B cell (primary cell): Measurements from ENCODE around the gene U2AF2. TPM values are rescaled to one million over a fixed set of nuclear protein-coding genes. Genes with fewer than 3 reads are reported as not detected.

ENCODE experiments used
- ATAC-seq: fragments of 200-7000 bp; cut with Tn5 transposase; one replicate; pipeline ENCODE4 v1.10.0; 2021; ENCODE audit warnings: low read depth, mild to moderate bottlenecking, moderate number of reproducible peaks, moderate library complexity
- CTCF ChIA-PET: fragments of 350-600 bp; sonication (Branson Sonifier 250); formaldehyde crosslinking; loops from one replicate; lab custom pipeline; 2021; ENCODE audit warnings: antibody characterized with exemption, inconsistent platforms; lab: Charles Lee
- POLR2A ChIA-PET: fragments of 350-600 bp; sonication (Branson Sonifier 250); formaldehyde crosslinking; loops from one replicate; lab custom pipeline; 2021; ENCODE audit warnings: antibody characterized with exemption; lab: Charles Lee
- DNase-seq: peaks from one replicate; pipeline ENCODE4 v3.0.0; 2013
- H2AFZ ChIP-seq: 2 replicates; pipeline ENCODE4 v1.6.1; 2012; ENCODE audit warnings: mild to moderate bottlenecking, low read depth, low read length; ENCODE audit not compliant: insufficient read depth, poor library complexity, severe bottlenecking
- H3K27ac ChIP-seq, 2 donors: 1 replicate in 1 of 2; 2 replicates in 1 of 2; pipeline ENCODE4 v1.5.1; 2012 to 2013; ENCODE audit warnings: low read length in 2 of 2, mild to moderate bottlenecking in 2 of 2, moderate library complexity in 1 of 2
- H3K27me3 ChIP-seq, 4 experiments: fragments of 200-600 bp in 1 of 4; sonication (generic) in 1 of 4; replicated peaks in 1 of 4; 1 replicate in 2 of 4; 2 replicates in 2 of 4; pipeline versions ENCODE4 v1.6.1 to v1.7.0; 2013 to 2016; ENCODE audit warnings: low read length in 3 of 4, mild to moderate bottlenecking in 2 of 4, mixed read lengths in 1 of 4, moderate library complexity in 1 of 4; ENCODE audit not compliant: insufficient read depth in 4 of 4, control insufficient read depth in 3 of 4; ENCODE audit errors: control extremely low read depth in 1 of 4
- H3K36me3 ChIP-seq, 2 experiments: replicated peaks in 1 of 2; 1 replicate in 1 of 2; 2 replicates in 1 of 2; pipeline versions ENCODE4 v1.6.1 to v1.7.1; 2013; ENCODE audit warnings: low read length in 1 of 2; ENCODE audit not compliant: insufficient read depth in 2 of 2, control insufficient read depth in 1 of 2; ENCODE audit errors: control extremely low read depth in 1 of 2, extremely low read depth in 1 of 2
- H3K4me1 ChIP-seq, 2 donors: fragments of 200-600 bp in 1 of 2; sonication (generic) in 1 of 2; 1 replicate in 1 of 2; 2 replicates in 1 of 2; pipeline versions ENCODE4 v1.5.1 to v1.6.1; 2013 to 2017; ENCODE audit warnings: low read length in 2 of 2; ENCODE audit not compliant: control insufficient read depth in 2 of 2, insufficient read depth in 2 of 2
- H3K4me2 ChIP-seq: replicated peaks from 2 replicates; pipeline ENCODE3; 2012; ENCODE audit warnings: mild to moderate bottlenecking, low read depth, low read length; ENCODE audit not compliant: poor library complexity, severe bottlenecking
- H3K4me3 ChIP-seq, 5 experiments: fragments of 200-600 bp in 1 of 5; sonication (generic) in 1 of 5; 1 replicate in 3 of 5; 2 replicates in 2 of 5; pipeline versions ENCODE4 v1.5.1 to v1.7.0; 2011 to 2016; ENCODE audit warnings: low read length in 4 of 5, mild to moderate bottlenecking in 4 of 5, low read depth in 2 of 5, control low read depth in 1 of 5, moderate library complexity in 1 of 5; ENCODE audit not compliant: insufficient read depth in 1 of 5; ENCODE audit errors: control extremely low read depth in 1 of 5, extremely low read depth in 1 of 5
- H3K79me2 ChIP-seq: fragments of 200-600 bp; sonication (generic); one replicate; pipeline ENCODE4 v1.6.0; 2016; ENCODE audit warnings: low read length; ENCODE audit not compliant: control insufficient read depth, insufficient read depth
- H3K9ac ChIP-seq: fragments of 200-600 bp; sonication (generic); 2 replicates; pipeline ENCODE4 v1.6.1; 2017; ENCODE audit warnings: mild to moderate bottlenecking, low read length, moderate library complexity
- H3K9me3 ChIP-seq, 3 donors: one replicate each; pipeline versions ENCODE4 v1.6.1 to v1.7.1; 2013; ENCODE audit warnings: low read length in 2 of 3; ENCODE audit not compliant: control insufficient read depth in 2 of 3, insufficient read depth in 1 of 3; ENCODE audit errors: control extremely low read depth in 1 of 3
- H4K20me1 ChIP-seq: 2 replicates; pipeline ENCODE4 v1.6.0; 2012; ENCODE audit warnings: mild to moderate bottlenecking, low read length; ENCODE audit not compliant: insufficient read depth, control insufficient read depth, poor library complexity, severe bottlenecking
- H3K27ac Mint-ChIP-seq: one replicate; pipeline ENCODE4 v1.8.0; 2021; ENCODE audit warnings: mixed read lengths
- H3K27me3 Mint-ChIP-seq: one replicate; pipeline ENCODE4 v1.8.0; 2021; ENCODE audit warnings: mixed read lengths
- H3K4me1 Mint-ChIP-seq: one replicate; pipeline ENCODE4 v1.8.0; 2021; ENCODE audit warnings: mixed read lengths
- H3K4me3 Mint-ChIP-seq: one replicate; pipeline ENCODE4 v1.8.0; 2021; ENCODE audit warnings: mixed read lengths
- H3K9me3 Mint-ChIP-seq: one replicate; pipeline ENCODE4 v1.8.0; 2022; ENCODE audit warnings: mixed read lengths; ENCODE audit not compliant: insufficient read depth
- CTCF ChIP-seq: fragments of 200-600 bp; IDR thresholded peaks from one replicate; pipeline ENCODE4 v1.8.0; 2022; ENCODE audit warnings: antibody characterized with exemption, mild to moderate bottlenecking
- EZH2 ChIP-seq: IDR thresholded peaks from 2 replicates; pipeline ENCODE4 v1.6.1; 2012; ENCODE audit warnings: borderline replicate concordance, low read depth, mild to moderate bottlenecking, moderate library complexity, low read length; ENCODE audit not compliant: insufficient read depth, poor library complexity, severe bottlenecking
- WGBS: methylation state at CpG from one replicate; pipeline ENCODE4 v1.1.5; 2013; ENCODE audit warnings: missing lambda C conversion rate; ENCODE audit not compliant: insufficient coverage; 5-methylcytosine and 5-hydroxymethylcytosine counted together
- intact Hi-C: fragments of 100-400 bp; cut with micrococcal nuclease; formaldehyde crosslinking; loops from one replicate; pipeline ENCODE4 v1.10.0; 2022
- polyA plus RNA-seq: library from polyadenylated mRNA; depleted of rRNA; stranded (reverse); fragments of >200 nt; gene quantifications from 2 replicates; pipeline ENCODE4 v1.2.3, GENCODE V29; 2012
- total RNA-seq, 2 donors: library from RNA; stranded (reverse); fragments of 120-200 nt in 1 of 2; gene quantifications; 1 replicate in 1 of 2; 2 replicates in 1 of 2; pipeline versions ENCODE4 v1.2.3 to v1.2.4, GENCODE V29; 2013 to 2022

The U2AF2 gene
- total and polyA plus RNA-seq, 2 donors (not counting 1 experiment from before 2014, with no cell fraction given), result 275 to 300 TPM

- H3K4me3 ChIP-seq, result no peak overlapping the region
- H3K27me3 Mint-ChIP-seq, result no peaks in the 10 kb centered on the region
- H2AFZ ChIP-seq, result no peak overlapping the region
- H3K4me1 Mint-ChIP-seq, result peaks cover 52% of the 10 kb centered on the region
- no peak overlapping the region for H3K27ac ChIP-seq
- H3K27me3 ChIP-seq, result no peaks in the 10 kb centered on the region
- CTCF ChIA-PET, result interaction anchor here (0.8 kb wide), 1 partner anchor 26 kb away, joined by 3 read pairs; no protein-coding TSS in a partner anchor
- intact Hi-C loops, result no loop called here
- H3K4me3 Mint-ChIP-seq, result no peak overlapping the region
- no peak overlapping the region for H3K27ac Mint-ChIP-seq
- DNase-seq, result no peak
- TF ChIP-seq CTCF (no peak), EZH2 (no peak)
- H3K79me2 ChIP-seq, result peaks cover 87% of the 10 kb centered on the region
- no peaks in the 10 kb centered on the region for H3K9me3 ChIP-seq
- peak overlapping the region; percentile 87 for H3K4me2 ChIP-seq
- H3K9me3 Mint-ChIP-seq, result no peaks in the 10 kb centered on the region
- WGBS, result 96% methylated on average over 34 of the region's 37 CpGs
- H3K36me3 ChIP-seq, result peaks cover 0 to 63% of the 10 kb centered on the region in 2 experiments
- H4K20me1 ChIP-seq, result peaks cover 86% of the 10 kb centered on the region
- peaks cover 34 to 44% of the 10 kb centered on the region in 2 donors for H3K4me1 ChIP-seq
- POLR2A ChIA-PET, result no interaction called here
- no peak overlapping the region for H3K9ac ChIP-seq
- ATAC-seq, result no peak
These were observed 4.1 kb downstream of the U2AF2 start for GRCh38 chr19:55658846-55659459.

DNA sequence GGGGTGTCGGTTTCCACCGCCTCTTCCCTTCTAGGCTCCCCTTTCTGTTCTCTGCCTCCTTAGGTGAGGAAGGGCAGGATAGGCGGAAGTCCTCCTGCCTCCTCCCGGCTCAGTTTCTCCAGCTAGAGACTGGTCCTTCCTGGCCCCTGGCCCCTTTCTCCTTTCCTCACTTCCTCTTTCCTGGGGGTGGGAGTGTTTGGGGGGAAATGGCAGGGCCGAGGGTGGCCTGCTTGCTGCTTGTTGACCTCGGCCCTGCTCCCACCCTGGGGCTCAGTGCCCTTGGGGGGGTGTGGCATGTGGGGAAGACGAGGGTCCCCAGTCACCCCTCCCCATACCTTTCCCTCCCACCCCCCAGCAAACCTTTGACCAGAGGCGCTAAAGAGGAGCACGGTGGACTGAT lies 5.0 kb downstream of the U2AF2 start:
- no peak overlapping the region for H3K9ac ChIP-seq
- no peak overlapping the region for H3K4me3 ChIP-seq
- DNase-seq (no peak), ATAC-seq (no peak)
- no peaks in the 10 kb centered on the region for H3K27me3 ChIP-seq
- no peaks in the 10 kb centered on the region for H3K9me3 ChIP-seq
- peaks cover 52% of the 10 kb centered on the region for H3K4me1 Mint-ChIP-seq
- H2AFZ ChIP-seq, result no peak overlapping the region
- H3K79me2 ChIP-seq, result peaks cover 96% of the 10 kb centered on the region
- no peak overlapping the region for H3K27ac Mint-ChIP-seq
- peak overlapping the region in 1 of 2 donors; percentile 30 for H3K27ac ChIP-seq
- no peak for TF ChIP-seq CTCF
- intact Hi-C loops, result no loop called here
- POLR2A ChIA-PET, result no interaction called here
- peaks cover 34 to 44% of the 10 kb centered on the region in 2 donors for H3K4me1 ChIP-seq
- no peak overlapping the region for H3K4me3 Mint-ChIP-seq
- CTCF ChIA-PET, result no interaction called here
- peak overlapping the region; percentile 18 for H3K4me2 ChIP-seq
- peaks cover 94% of the 10 kb centered on the region for H4K20me1 ChIP-seq
- H3K9me3 Mint-ChIP-seq, result no peaks in the 10 kb centered on the region
- no peaks in the 10 kb centered on the region for H3K27me3 Mint-ChIP-seq
- peaks cover 0 to 71% of the 10 kb centered on the region in 2 experiments for H3K36me3 ChIP-seq
- 91% methylated on average over 5 of the region's 9 CpGs for WGBS
